HL-60/S4 treated with retinoic acid at 250 ng/mL for 4 days and 3 days (cell line): ENCODE measurements around the gene FANCI.

Source experiments
- in situ Hi-C: fragments of 300-500 bp; cut with MboI; formaldehyde crosslinking; loops from 2 replicates; pipeline ENCODE4 v1.7.0; 2022; ENCODE audit warnings: low sequenced_read_pairs

The FANCI gene

GRCh38 chr15:89359471-89360293, 115.9 kb downstream of the FANCI start:
- in situ Hi-C loops = loop anchor here (10.0 kb wide), 1 partner anchor 75 kb away; no protein-coding TSS in a partner anchor

- in situ Hi-C loops = no loop called here
These were observed 116.7 kb downstream of the FANCI start for GRCh38 chr15:89360294-89360971.

GRCh38 chr15:89361451-89362202, 117.8 kb downstream of the FANCI start:
- in situ Hi-C loops = no loop called here

GRCh38 chr15:89362203-89363101, 118.7 kb downstream of the FANCI start:
- in situ Hi-C loops = no loop called here

- in situ Hi-C loops = no loop called here
These were observed 119.4 kb downstream of the FANCI start for GRCh38 chr15:89363133-89363532.

GRCh38 chr15:89363770-89364169, 120.0 kb downstream of the FANCI start:
- in situ Hi-C loops = no loop called here

- in situ Hi-C loops = no loop called here
These were observed 120.6 kb downstream of the FANCI start for GRCh38 chr15:89364341-89364740.

GRCh38 chr15:89364741-89365450, 121.1 kb downstream of the FANCI start:
- in situ Hi-C loops = no loop called here

- in situ Hi-C loops = no loop called here
These were observed 121.8 kb downstream of the FANCI start for GRCh38 chr15:89365462-89366065.
